NCI-H510A (cell line): ENCODE data around the gene ODF2.
A peak's percentile ranks its signal among the peaks of the same experiment; 100 is the strongest.
"Not testable (repeated sequence)": the region's sequence is repeated elsewhere in the genome, so short reads cannot be mapped to it uniquely, and the experiment has no call there.

Experiments used
- DNase-seq: peaks from one replicate; lab custom pipeline; 2025; lab: John Stamatoyannopoulos, UW

Gene ODF2

GRCh38 chr9:128424268-128424780 is 31.5 kb upstream of the ODF2 start:
- no peak for DNase-seq

- no peak for DNase-seq
Measured at GRCh38 chr9:128428644-128429512, 26.9 kb upstream of the ODF2 start.

GRCh38 chr9:128429513-128430086 is 26.2 kb upstream of the ODF2 start:
- no peak for DNase-seq

- no peak for DNase-seq
Measured at GRCh38 chr9:128431207-128431606, 24.6 kb upstream of the ODF2 start.

- DNase-seq = no peak
Measured at GRCh38 chr9:128434340-128434739, 21.5 kb upstream of the ODF2 start.

- no peak for DNase-seq
Measured at GRCh38 chr9:128435611-128436010, 20.2 kb upstream of the ODF2 start.

- DNase-seq = peak; percentile 44
Measured at GRCh38 chr9:128438343-128439109, 17.3 kb upstream of the ODF2 start.

- no peak for DNase-seq
Measured at GRCh38 chr9:128439273-128439672, 16.5 kb upstream of the ODF2 start.

GRCh38 chr9:128442150-128442549 is 13.7 kb upstream of the ODF2 start:
- no peak for DNase-seq

GRCh38 chr9:128446505-128446904 is 9.3 kb upstream of the ODF2 start:
- not testable (repeated sequence) for DNase-seq

- no peak for DNase-seq
Measured at GRCh38 chr9:128448746-128449145, 7.1 kb upstream of the ODF2 start.

- DNase-seq = no peak
Measured at GRCh38 chr9:128454991-128455390, 815 bp upstream of the ODF2 start.

GRCh38 chr9:128456613-128457061 is 831 bp downstream of the ODF2 start:
- peak; percentile 81 for DNase-seq

- no peak for DNase-seq
Measured at GRCh38 chr9:128457207-128457606, 1.4 kb downstream of the ODF2 start.

- no peak for DNase-seq
Measured at GRCh38 chr9:128459011-128459410, 3.2 kb downstream of the ODF2 start.

GRCh38 chr9:128469070-128469469 is 13.3 kb downstream of the ODF2 start:
- no peak for DNase-seq

GRCh38 chr9:128470560-128470959 is 14.8 kb downstream of the ODF2 start:
- DNase-seq = no peak

GRCh38 chr9:128473104-128473503 is 17.3 kb downstream of the ODF2 start:
- DNase-seq = no peak

- DNase-seq = no peak
Measured at GRCh38 chr9:128475867-128476266, 20.1 kb downstream of the ODF2 start.

GRCh38 chr9:128479262-128479661 is 23.5 kb downstream of the ODF2 start:
- DNase-seq = no peak

- no peak for DNase-seq
Measured at GRCh38 chr9:128481561-128481960, 25.8 kb downstream of the ODF2 start.

GRCh38 chr9:128482186-128482585 is 26.4 kb downstream of the ODF2 start:
- DNase-seq = no peak
